ENCODE results near the gene KRT10. TPM values are rescaled to one million over a fixed set of nuclear protein-coding genes. Genes with fewer than 3 reads are reported as not detected.

Gene KRT10
- total RNA-seq, 1 donor = 2.2 TPM

DNA sequence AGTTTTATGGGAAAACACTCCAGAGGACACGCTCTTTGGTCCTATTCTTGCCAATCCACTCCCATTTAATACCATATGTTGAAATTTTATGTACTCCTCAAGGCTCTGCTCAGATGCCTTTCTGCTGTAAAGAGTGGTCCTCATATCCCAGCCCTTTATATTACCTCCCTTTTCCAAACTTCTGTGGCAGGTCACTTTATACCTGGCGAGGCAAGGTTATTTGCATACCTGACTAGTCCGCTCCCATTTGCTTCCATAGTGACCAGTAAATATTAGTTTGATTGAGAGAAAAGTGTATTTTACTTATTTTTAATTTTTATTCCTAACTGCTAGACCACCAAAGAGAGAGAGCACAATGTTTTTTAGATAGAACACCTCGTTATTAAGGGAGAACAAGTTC is 27.3 kb upstream of the KRT10 start:
- Histone ChIP-seq H3K36me3 (ENCODE audit: insufficient read depth, low read length) (no peaks in the 10 kb centered on the region), H3K4me3 (ENCODE audit: insufficient read depth, low read length) (no peak overlapping the region), H3K4me2 (ENCODE audit: insufficient read depth, low read length) (no peak overlapping the region), H3K27ac (ENCODE audit: low read depth, low read length) (no peak overlapping the region), H3K9me3 (ENCODE audit: low read depth, low read length) (no peaks in the 10 kb centered on the region), H3K79me2 (ENCODE audit: insufficient read depth, low read length) (no peaks in the 10 kb centered on the region), H3K27me3 (ENCODE audit: insufficient read depth, low read length) (no peaks in the 10 kb centered on the region), H2AFZ (ENCODE audit: low read length) (no peak overlapping the region), H3K4me1 (ENCODE audit: insufficient read depth, low read length) (peaks cover 7% of the 10 kb centered on the region), H4K20me1 (ENCODE audit: insufficient read depth, low read length) (no peaks in the 10 kb centered on the region)
- no peak for DNase-seq (ENCODE audit: insufficient read length, low spot score, missing footprints)
- TF ChIP-seq, protein P1, sequence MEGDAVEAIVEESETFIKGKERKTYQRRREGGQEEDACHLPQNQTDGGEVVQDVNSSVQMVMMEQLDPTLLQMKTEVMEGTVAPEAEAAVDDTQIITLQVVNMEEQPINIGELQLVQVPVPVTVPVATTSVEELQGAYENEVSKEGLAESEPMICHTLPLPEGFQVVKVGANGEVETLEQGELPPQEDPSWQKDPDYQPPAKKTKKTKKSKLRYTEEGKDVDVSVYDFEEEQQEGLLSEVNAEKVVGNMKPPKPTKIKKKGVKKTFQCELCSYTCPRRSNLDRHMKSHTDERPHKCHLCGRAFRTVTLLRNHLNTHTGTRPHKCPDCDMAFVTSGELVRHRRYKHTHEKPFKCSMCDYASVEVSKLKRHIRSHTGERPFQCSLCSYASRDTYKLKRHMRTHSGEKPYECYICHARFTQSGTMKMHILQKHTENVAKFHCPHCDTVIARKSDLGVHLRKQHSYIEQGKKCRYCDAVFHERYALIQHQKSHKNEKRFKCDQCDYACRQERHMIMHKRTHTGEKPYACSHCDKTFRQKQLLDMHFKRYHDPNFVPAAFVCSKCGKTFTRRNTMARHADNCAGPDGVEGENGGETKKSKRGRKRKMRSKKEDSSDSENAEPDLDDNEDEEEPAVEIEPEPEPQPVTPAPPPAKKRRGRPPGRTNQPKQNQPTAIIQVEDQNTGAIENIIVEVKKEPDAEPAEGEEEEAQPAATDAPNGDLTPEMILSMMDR (IDR thresholded peaks at IDR 0.05; ENCODE audit: extremely low read depth, low read depth, low read length) = no peak

DNA sequence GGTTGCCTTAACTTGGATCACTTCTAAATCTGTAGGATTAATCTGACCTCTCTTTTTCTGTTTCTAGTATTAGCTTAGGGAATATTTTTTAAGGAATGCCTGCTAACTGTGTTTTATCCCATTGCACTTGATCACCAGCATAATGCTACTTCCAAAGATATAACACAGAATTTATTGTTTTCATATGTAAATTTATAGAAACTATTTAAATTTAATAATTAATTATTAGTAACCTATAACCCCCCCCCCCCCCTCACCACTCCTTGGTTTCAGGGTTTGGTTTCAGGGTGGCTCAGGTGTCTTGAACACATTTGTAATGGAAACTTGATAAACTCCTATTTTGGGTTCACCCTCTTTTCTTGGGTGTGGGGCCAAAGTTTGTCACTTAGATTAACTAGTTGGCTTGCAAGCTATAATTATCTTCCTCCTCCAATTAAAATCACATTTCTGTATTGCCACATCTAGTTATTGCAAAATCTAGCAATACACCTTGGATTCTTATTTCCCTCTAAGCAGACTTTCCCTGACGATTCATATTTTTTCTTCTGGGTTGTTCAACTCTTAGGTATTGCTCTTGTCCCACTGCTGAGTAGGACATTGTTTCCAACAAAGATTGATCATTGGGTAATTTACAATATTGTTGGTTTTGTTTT is 26.3 kb upstream of the KRT10 start:
- Histone ChIP-seq H3K27ac (ENCODE audit: low read depth, low read length) (no peak overlapping the region), H3K27me3 (ENCODE audit: insufficient read depth, low read length) (no peaks in the 10 kb centered on the region), H2AFZ (ENCODE audit: low read length) (no peak overlapping the region), H3K36me3 (ENCODE audit: insufficient read depth, low read length) (no peaks in the 10 kb centered on the region), H3K79me2 (ENCODE audit: insufficient read depth, low read length) (no peaks in the 10 kb centered on the region), H3K4me2 (ENCODE audit: insufficient read depth, low read length) (no peak overlapping the region), H3K9me3 (ENCODE audit: low read depth, low read length) (no peaks in the 10 kb centered on the region), H3K4me3 (ENCODE audit: insufficient read depth, low read length) (no peak overlapping the region), H3K4me1 (ENCODE audit: insufficient read depth, low read length) (no peaks in the 10 kb centered on the region), H4K20me1 (ENCODE audit: insufficient read depth, low read length) (no peaks in the 10 kb centered on the region)
- TF ChIP-seq, protein P1 (IDR thresholded peaks at IDR 0.05; ENCODE audit: extremely low read depth, low read depth, low read length) = no peak
- DNase-seq (ENCODE audit: insufficient read length, low spot score, missing footprints) = no peak

DNA sequence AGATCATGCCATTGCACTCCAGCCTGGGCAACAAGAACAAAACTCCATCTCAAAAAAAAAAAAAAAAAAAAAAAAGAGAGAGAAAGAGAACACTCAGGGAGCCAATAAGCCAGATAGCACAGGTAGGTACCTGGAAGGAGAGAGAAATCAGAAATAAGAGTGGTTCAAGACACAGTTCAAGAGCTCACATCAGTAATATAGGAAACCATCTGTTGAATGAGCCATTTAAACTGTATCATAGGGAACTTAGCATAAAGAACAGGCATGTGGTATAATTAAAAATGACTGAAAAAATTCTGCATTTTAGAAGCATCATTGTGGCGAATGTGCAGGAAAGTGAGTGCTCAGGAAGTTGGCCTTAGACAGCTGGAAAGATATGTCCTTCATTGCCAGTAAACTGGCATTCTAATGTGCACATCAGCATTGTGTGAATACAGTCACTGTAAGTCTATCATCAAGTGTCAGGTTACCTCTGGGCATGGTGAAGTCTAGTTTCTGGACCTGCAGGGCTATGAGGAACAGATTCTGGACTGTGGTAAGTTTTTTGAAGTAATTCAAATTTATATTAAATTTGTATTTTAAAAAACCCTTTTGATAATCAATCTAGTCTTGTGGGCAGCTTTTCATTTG is 24.2 kb upstream of the KRT10 start:
- no peak for DNase-seq (ENCODE audit: insufficient read length, low spot score, missing footprints)
- H3K27me3 ChIP-seq (ENCODE audit: insufficient read depth, low read length) = no peaks in the 10 kb centered on the region
- H3K79me2 ChIP-seq (ENCODE audit: insufficient read depth, low read length) = no peaks in the 10 kb centered on the region
- no peak overlapping the region for H3K27ac ChIP-seq (ENCODE audit: low read depth, low read length)
- no peaks in the 10 kb centered on the region for H4K20me1 ChIP-seq (ENCODE audit: insufficient read depth, low read length)
- H3K36me3 ChIP-seq (ENCODE audit: insufficient read depth, low read length) = no peaks in the 10 kb centered on the region
- H3K4me1 ChIP-seq (ENCODE audit: insufficient read depth, low read length) = no peaks in the 10 kb centered on the region
- TF ChIP-seq, protein P1 (IDR thresholded peaks at IDR 0.05; ENCODE audit: extremely low read depth, low read depth, low read length) = no peak
- H3K4me3 ChIP-seq (ENCODE audit: insufficient read depth, low read length) = no peak overlapping the region
- H3K4me2 ChIP-seq (ENCODE audit: insufficient read depth, low read length) = no peak overlapping the region
- no peak overlapping the region for H2AFZ ChIP-seq (ENCODE audit: low read length)
- H3K9me3 ChIP-seq (ENCODE audit: low read depth, low read length) = no peaks in the 10 kb centered on the region

DNA sequence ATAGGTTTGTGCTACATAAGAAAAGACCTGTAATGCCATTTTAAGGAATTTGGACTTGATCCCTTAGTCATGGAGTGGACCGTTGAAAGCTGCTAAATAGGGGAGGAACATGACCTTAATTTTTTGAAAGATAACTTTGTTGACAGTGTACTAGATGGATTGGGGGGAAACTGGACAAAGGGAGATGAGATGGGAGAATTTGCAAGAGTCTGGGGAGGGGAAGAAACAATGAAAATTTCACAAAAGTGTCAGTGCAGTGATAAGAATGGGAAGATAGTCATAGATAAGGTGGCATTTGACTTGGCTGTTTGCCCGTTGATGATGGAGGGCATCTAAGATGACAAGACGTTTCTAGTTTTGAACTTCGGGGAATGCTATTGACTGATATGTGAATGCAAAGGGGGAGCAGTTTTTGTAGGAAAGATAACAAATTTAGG is 22.3 kb upstream of the KRT10 start:
- H3K4me2 ChIP-seq (ENCODE audit: insufficient read depth, low read length) = no peak overlapping the region
- no peak for DNase-seq (ENCODE audit: insufficient read length, low spot score, missing footprints)
- H3K4me3 ChIP-seq (ENCODE audit: insufficient read depth, low read length) = no peak overlapping the region
- no peak overlapping the region for H3K27ac ChIP-seq (ENCODE audit: low read depth, low read length)
- no peaks in the 10 kb centered on the region for H4K20me1 ChIP-seq (ENCODE audit: insufficient read depth, low read length)
- H2AFZ ChIP-seq (ENCODE audit: low read length) = no peak overlapping the region
- H3K4me1 ChIP-seq (ENCODE audit: insufficient read depth, low read length) = no peaks in the 10 kb centered on the region
- H3K36me3 ChIP-seq (ENCODE audit: insufficient read depth, low read length) = no peaks in the 10 kb centered on the region
- H3K27me3 ChIP-seq (ENCODE audit: insufficient read depth, low read length) = no peaks in the 10 kb centered on the region
- TF ChIP-seq, protein P1 (IDR thresholded peaks at IDR 0.05; ENCODE audit: extremely low read depth, low read depth, low read length) = no peak
- no peaks in the 10 kb centered on the region for H3K9me3 ChIP-seq (ENCODE audit: low read depth, low read length)
- no peaks in the 10 kb centered on the region for H3K79me2 ChIP-seq (ENCODE audit: insufficient read depth, low read length)

All from osteoblast (primary cell).